ENCODE measurements around the gene LIMA1.
"Not testable (repeated sequence)": the region's sequence is repeated elsewhere in the genome, so short reads cannot be mapped to it uniquely, and the experiment has no call there.

Gene LIMA1

GRCh38 chr12:50287271-50287670 is 4.0 kb upstream of the LIMA1 start:
- DNase-seq (ENCODE audit: low read depth in 3 of 3), result no peak

- no peak for DNase-seq (ENCODE audit: low read depth in 3 of 3)
Measured at GRCh38 chr12:50285253-50285652, 1.9 kb upstream of the LIMA1 start.

- DNase-seq (ENCODE audit: low read depth in 3 of 3), result no peak
Measured at GRCh38 chr12:50282721-50283228, 545 bp downstream of the LIMA1 start.

- DNase-seq (ENCODE audit: low read depth in 3 of 3), result no peak
Measured at GRCh38 chr12:50279501-50279900, 3.8 kb downstream of the LIMA1 start.

GRCh38 chr12:50276912-50277671 is 6.2 kb downstream of the LIMA1 start:
- no peak for DNase-seq (ENCODE audit: low read depth in 3 of 3)

GRCh38 chr12:50276068-50276467 is 7.3 kb downstream of the LIMA1 start:
- no peak for DNase-seq (ENCODE audit: low read depth in 3 of 3)

- no peak for DNase-seq (ENCODE audit: low read depth in 3 of 3)
Measured at GRCh38 chr12:50275556-50275955, 7.8 kb downstream of the LIMA1 start.

- not testable (repeated sequence) for DNase-seq (ENCODE audit: low read depth in 3 of 3)
Measured at GRCh38 chr12:50275127-50275526, 8.2 kb downstream of the LIMA1 start.

GRCh38 chr12:50271724-50272247 is 11.5 kb downstream of the LIMA1 start:
- DNase-seq (ENCODE audit: low read depth in 3 of 3), result no peak

GRCh38 chr12:50268482-50268881 is 14.8 kb downstream of the LIMA1 start:
- DNase-seq (ENCODE audit: low read depth in 3 of 3), result no peak

GRCh38 chr12:50265770-50266524 is 17.4 kb downstream of the LIMA1 start:
- DNase-seq (ENCODE audit: low read depth in 3 of 3), result no peak

- DNase-seq (ENCODE audit: low read depth in 3 of 3), result no peak
Measured at GRCh38 chr12:50263832-50264231, 19.5 kb downstream of the LIMA1 start.

GRCh38 chr12:50261654-50262053 is 21.7 kb downstream of the LIMA1 start:
- DNase-seq (ENCODE audit: low read depth in 3 of 3), result no peak

- no peak for DNase-seq (ENCODE audit: low read depth in 3 of 3)
Measured at GRCh38 chr12:50258167-50258551, 25.2 kb downstream of the LIMA1 start.

GRCh38 chr12:50257236-50258166 is 25.8 kb downstream of the LIMA1 start:
- no peak for DNase-seq (ENCODE audit: low read depth in 3 of 3)

GRCh38 chr12:50256761-50257160 is 26.6 kb downstream of the LIMA1 start:
- no peak for DNase-seq (ENCODE audit: low read depth in 3 of 3)

- no peak for DNase-seq (ENCODE audit: low read depth in 3 of 3)
Measured at GRCh38 chr12:50252977-50253602, 30.2 kb downstream of the LIMA1 start.

- no peak for DNase-seq (ENCODE audit: low read depth in 3 of 3)
Measured at GRCh38 chr12:50251619-50252252, 31.6 kb downstream of the LIMA1 start.

- DNase-seq (ENCODE audit: low read depth in 3 of 3), result no peak
Measured at GRCh38 chr12:50249464-50250182, 33.7 kb downstream of the LIMA1 start.

- DNase-seq (ENCODE audit: low read depth in 3 of 3), result no peak
Measured at GRCh38 chr12:50248883-50249282, 34.4 kb downstream of the LIMA1 start.

Data from stimulated activated CD4-positive, alpha-beta T cell treated with anti-CD3 and anti-CD28 coated beads, TNF-alpha, amount 100 ng/mL, for 24 hours (primary cell).